AG04450 (cell line): ENCODE results near the gene ELAC2. TPM values are rescaled to one million over a fixed set of nuclear protein-coding genes. Genes with fewer than 3 reads are reported as not detected.

ENCODE experiments used
- CTCF ChIA-PET: fragments of 300-600, 350-600 bp; formaldehyde crosslinking; extraction: SDS; loops from one replicate; lab custom pipeline; 2022; ENCODE audit warnings: antibody characterized with exemption, inconsistent platforms; lab: Charles Lee
- POLR2A ChIA-PET: fragments of 350-600 bp; formaldehyde crosslinking; extraction: SDS; loops from one replicate; lab custom pipeline; 2021; ENCODE audit warnings: antibody characterized with exemption, inconsistent platforms; lab: Yijun Ruan, JAX
- DNase-seq: peaks from one replicate; pipeline ENCODE4 v3.0.0-alpha.2; 2011; ENCODE audit warnings: low read depth, low spot score
- H3K27ac ChIP-seq: one replicate; pipeline ENCODE4 v1.5.1; 2012; ENCODE audit warnings: low read depth, low read length, control low read depth
- H3K27me3 ChIP-seq: one replicate; pipeline ENCODE4 v1.6.0; 2012; ENCODE audit warnings: low read length; ENCODE audit not compliant: control insufficient read depth, insufficient read depth
- H3K4me3 ChIP-seq: 2 replicates; pipeline ENCODE4 v1.5.1; 2011; ENCODE audit warnings: mild to moderate bottlenecking, low read depth, low read length, control low read depth
- H3K9me3 ChIP-seq: 2 replicates; pipeline ENCODE4 v1.5.1; 2012; ENCODE audit warnings: low read length; ENCODE audit not compliant: control insufficient read depth, insufficient read depth
- polyA plus RNA-seq: library from polyadenylated mRNA; depleted of rRNA; stranded (reverse); fragments of >200 nt; gene quantifications from 2 replicates; pipeline ENCODE4 v1.2.3, GENCODE V29; 2011
- TF ChIP-seq, protein P1 (sequence below): IDR thresholded peaks from 2 replicates; pipeline ENCODE4 v1.5.1; 2011; ENCODE audit warnings: low read depth, low read length, control low read depth, inconsistent platforms

Gene ELAC2
- polyA plus RNA-seq, 1 experiment, result 41.0 TPM

DNA sequence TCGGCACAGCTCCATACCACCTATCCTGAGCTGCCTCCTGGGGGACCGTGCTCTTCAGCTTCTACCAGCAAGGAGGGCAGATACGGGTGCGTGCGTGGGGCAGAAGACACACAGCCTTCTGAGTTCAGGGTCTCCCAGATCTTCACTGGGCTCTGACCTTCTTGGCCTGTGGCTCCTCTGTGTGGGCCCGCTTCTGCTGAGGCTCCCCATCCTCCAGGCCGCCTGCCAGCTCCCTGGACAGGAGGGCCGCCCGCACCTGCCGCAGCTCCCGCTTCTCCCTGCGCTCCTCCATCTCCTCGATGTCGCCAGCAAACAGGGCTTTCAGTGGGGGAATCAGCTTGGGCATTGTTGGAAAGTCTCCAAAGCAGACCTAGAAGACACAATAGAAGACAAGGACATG is 25.2 kb downstream of the ELAC2 start:
- Histone ChIP-seq H3K9me3 (no peaks in the 10 kb centered on the region), H3K27ac (no peak overlapping the region), H3K27me3 (no peaks in the 10 kb centered on the region), H3K4me3 (no peak overlapping the region)
- TF ChIP-seq, protein P1, sequence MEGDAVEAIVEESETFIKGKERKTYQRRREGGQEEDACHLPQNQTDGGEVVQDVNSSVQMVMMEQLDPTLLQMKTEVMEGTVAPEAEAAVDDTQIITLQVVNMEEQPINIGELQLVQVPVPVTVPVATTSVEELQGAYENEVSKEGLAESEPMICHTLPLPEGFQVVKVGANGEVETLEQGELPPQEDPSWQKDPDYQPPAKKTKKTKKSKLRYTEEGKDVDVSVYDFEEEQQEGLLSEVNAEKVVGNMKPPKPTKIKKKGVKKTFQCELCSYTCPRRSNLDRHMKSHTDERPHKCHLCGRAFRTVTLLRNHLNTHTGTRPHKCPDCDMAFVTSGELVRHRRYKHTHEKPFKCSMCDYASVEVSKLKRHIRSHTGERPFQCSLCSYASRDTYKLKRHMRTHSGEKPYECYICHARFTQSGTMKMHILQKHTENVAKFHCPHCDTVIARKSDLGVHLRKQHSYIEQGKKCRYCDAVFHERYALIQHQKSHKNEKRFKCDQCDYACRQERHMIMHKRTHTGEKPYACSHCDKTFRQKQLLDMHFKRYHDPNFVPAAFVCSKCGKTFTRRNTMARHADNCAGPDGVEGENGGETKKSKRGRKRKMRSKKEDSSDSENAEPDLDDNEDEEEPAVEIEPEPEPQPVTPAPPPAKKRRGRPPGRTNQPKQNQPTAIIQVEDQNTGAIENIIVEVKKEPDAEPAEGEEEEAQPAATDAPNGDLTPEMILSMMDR, result no peak
- DNase-seq, result no peak
- POLR2A ChIA-PET, result no interaction called here
- CTCF ChIA-PET, result interaction anchor here (1.5 kb wide), 1 partner anchor 11 kb away, joined by 15 read pairs; no protein-coding TSS in a partner anchor

GRCh38 chr17:12990926-12991325 is 26.9 kb downstream of the ELAC2 start:
- TF ChIP-seq, protein P1, result no peak
- no peak overlapping the region for H3K27ac ChIP-seq
- DNase-seq, result no peak
- ChIA-PET POLR2A (no interaction called here), CTCF (interaction anchor here (1.5 kb wide), 1 partner anchor 13 kb away, joined by 15 read pairs; no protein-coding TSS in a partner anchor)
- H3K4me3 ChIP-seq, result no peak overlapping the region
- no peaks in the 10 kb centered on the region for H3K9me3 ChIP-seq
- no peaks in the 10 kb centered on the region for H3K27me3 ChIP-seq

DNA sequence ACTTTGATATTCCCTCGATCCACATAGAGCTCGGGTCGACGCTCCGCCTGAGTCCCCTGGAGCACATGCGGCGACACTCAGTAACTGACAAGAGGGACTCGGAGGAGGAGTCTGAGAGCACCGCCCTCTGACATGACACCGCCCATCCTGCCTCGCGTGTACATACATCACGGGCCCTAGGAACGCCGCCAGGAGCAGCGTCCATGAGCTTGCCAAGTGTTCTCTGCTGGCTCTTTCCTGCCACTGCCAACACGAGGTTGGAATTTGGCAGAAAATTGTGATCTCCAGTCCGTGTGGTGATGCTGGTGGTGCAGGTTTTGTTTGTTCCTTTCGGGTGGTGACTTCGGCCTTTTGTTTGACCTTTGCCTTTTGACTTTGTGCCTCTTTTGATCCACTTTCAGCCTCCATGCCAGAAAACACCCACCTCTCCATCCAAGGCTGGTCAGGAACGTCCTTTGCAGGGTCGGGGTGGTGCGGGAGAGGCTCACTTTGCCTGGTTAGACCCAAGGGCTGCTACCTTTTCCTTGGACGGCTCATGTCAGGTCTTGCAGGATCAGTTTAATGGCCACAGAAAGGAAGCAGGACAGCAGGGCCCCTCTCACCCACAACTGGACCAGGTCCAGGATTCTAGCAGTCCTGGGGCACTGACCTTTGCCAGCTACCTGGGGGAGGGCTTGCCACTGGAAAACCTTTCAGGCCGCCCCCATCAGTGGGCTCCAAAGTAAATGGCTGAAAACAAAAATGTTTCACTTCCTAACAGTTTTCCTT is 27.6 kb downstream of the ELAC2 start:
- TF ChIP-seq, protein P1, result no peak
- ChIA-PET CTCF (no interaction called here), POLR2A (no interaction called here)
- Histone ChIP-seq H3K4me3 (no peak overlapping the region), H3K27ac (no peak overlapping the region), H3K9me3 (no peaks in the 10 kb centered on the region), H3K27me3 (no peaks in the 10 kb centered on the region)
- DNase-seq, result no peak

DNA sequence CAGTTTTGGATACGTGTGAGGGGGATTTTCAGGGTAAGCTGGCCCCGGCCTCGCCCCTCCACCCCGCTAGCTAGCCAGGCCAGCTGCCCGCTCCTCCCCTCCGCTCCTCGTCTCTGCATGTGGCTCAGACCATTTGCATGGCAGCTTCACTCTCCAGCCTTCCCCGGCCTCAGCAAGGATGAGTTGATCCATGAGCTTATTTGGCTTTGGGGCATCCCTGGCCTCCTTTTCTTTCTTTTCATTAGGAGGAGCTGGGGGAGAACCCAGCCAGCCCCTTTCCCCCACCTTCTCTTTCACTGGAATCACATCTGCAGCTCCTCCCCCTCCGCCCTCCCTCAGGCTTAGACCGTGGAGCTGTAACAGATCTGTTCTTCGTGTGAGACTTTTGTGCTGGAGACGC is 30.7 kb downstream of the ELAC2 start:
- no peak for DNase-seq
- Histone ChIP-seq H3K27ac (no peak overlapping the region), H3K9me3 (no peaks in the 10 kb centered on the region; the same call in 1 of the 2 replicates), H3K27me3 (no peaks in the 10 kb centered on the region), H3K4me3 (no peak overlapping the region)
- TF ChIP-seq, protein P1, result no peak
- ChIA-PET CTCF (no interaction called here), POLR2A (no interaction called here)

- no peak for DNase-seq
- CTCF ChIA-PET, result interaction anchor here (1.1 kb wide), 2 partner anchors 17 to 39 kb away, joined by 3 to 4 read pairs; no protein-coding TSS in a partner anchor
- H3K27ac ChIP-seq, result no peak overlapping the region
Observed at GRCh38 chr17:12985431-12986293, 32.2 kb downstream of the ELAC2 start.

More at GRCh38 chr17:12985431-12986293, 32.2 kb downstream of the ELAC2 start:
- TF ChIP-seq, protein P1, result no peak
- Histone ChIP-seq H3K27me3 (no peaks in the 10 kb centered on the region), H3K4me3 (no peak overlapping the region), H3K9me3 (no peaks in the 10 kb centered on the region; the same call in 1 of the 2 replicates)
- POLR2A ChIA-PET, result interaction anchor here (0.9 kb wide), 1 partner anchor 32 kb away, joined by 3 read pairs; the partner anchor contains the start of gene ELAC2
